HG03139 (cell line): ENCODE data around the gene RAB17.

Experiments
- ATAC-seq: cut with Tn5 transposase; IDR thresholded peaks from one replicate; pipeline ENCODE4 v1.9.1; 2021; ENCODE audit not compliant: unreplicated experiment

Gene RAB17, protein sequence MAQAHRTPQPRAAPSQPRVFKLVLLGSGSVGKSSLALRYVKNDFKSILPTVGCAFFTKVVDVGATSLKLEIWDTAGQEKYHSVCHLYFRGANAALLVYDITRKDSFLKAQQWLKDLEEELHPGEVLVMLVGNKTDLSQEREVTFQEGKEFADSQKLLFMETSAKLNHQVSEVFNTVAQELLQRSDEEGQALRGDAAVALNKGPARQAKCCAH

GRCh38 chr2:237590272-237591140, at the start of gene RAB17:
Gene RAB17 (minus strand): TSS chr2:237590734. CDS start chr2:237586154, 4,580 bp downstream.
- no peak for ATAC-seq

DNA sequence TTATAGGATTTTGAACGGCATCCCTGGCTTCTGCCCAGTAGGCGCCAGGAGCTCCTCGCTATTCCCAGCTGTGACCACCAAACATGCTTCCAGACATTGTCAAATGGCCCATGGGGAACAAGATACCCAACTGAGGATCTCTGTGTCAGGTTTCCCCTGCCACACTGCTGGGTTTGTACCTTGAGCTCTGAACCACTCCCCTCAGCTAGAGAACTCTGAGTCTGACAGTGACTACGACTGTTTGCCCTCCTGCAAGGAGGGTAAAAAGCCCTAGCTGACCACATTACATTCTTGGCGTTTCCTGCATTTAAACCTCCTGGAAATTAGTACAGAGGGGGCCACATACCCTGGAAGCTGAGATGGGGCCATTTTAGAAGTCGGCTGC, 49.3 kb upstream of the RAB17 start:
- no peak for ATAC-seq

- ATAC-seq = no peak
Measured at GRCh38 chr2:237639052-237639835, 48.7 kb upstream of the RAB17 start.

DNA sequence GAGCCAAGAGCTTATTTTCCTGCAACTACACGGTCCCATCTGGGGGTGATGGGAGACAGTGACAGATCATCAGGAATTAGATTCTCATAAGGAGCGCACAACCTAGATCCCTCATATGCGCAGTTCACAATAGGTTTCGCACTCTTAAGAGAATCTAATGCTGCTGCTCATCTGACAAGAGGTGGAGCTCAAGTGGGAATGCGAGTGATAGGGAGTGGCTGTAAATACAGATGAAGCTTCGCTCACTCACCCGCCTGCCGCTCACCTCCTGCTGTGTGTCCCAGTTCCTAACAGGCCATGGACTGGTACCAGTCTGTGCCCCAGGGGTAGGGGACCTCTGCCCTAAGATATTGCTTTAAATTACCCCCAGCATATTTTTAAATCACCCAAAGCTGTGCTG, 47.6 kb upstream of the RAB17 start:
- no peak for ATAC-seq

GRCh38 chr2:237637429-237638135, 47.0 kb upstream of the RAB17 start:
- ATAC-seq = no peak

- no peak for ATAC-seq
Measured at GRCh38 chr2:237636578-237636977, 46.0 kb upstream of the RAB17 start.

DNA sequence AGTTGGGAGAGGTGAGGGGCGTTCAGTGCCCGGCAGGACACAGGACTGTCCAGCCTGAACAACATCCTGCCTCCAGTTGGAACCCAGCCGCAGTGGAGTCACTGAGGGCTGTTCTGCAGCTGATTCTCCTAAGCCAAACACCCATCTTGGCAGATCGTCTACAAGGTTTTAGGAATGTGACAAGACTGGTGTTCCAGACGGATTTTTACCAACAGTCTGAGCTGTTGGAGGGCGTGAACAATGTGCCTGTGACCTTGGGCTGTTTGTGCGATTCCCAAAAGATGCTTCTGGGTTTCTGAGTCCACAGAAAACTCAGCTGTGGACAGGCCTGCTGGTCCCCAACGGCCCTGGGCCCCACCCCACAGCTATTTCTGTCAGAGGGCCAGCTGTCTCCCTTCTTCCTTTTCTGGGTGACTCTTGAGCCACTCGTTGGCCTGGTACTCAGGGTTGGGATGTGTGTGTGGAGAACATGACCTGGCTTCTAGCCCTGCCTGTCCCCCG, 42.6 kb upstream of the RAB17 start:
- ATAC-seq = no peak

- ATAC-seq = no peak
Measured at GRCh38 chr2:237631801-237632585, 41.5 kb upstream of the RAB17 start.

DNA sequence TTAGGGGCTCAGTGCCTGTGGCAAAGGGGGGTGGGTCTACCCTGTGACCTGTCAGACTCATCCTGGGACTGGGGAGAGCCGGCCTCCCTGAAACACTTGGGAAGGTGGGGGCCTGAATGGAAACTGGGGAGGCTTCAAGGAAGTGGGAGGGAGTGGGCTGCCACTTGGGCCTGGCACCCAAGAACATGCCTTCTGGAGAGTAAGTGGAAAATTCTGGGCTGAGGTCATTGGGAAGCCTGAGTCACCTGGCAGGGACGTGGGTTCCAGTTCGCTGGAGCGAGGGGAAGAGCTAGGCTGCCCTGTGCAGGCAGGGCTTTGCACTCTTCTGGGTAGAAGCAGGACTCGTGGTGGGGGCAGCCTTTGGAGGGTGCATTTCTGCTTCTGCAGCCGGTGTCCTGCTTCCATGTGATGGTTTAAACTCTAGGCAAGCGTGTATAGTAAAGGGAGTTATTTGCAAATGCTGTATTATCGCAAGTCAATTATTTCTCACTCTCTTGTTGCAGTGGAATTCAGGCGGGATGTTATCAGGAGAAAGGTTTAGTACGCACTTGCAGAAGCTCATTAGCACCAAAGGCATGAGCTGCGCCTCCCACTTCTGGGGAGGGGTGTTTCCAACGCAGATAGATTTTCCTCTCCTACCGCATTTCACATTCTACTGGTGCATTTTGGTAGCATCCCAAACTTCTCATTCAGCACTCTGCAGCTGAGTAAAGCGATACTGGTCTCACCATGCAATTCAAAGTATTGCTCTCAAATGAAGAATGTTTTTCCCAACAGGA, 40.7 kb upstream of the RAB17 start:
- no peak for ATAC-seq

DNA sequence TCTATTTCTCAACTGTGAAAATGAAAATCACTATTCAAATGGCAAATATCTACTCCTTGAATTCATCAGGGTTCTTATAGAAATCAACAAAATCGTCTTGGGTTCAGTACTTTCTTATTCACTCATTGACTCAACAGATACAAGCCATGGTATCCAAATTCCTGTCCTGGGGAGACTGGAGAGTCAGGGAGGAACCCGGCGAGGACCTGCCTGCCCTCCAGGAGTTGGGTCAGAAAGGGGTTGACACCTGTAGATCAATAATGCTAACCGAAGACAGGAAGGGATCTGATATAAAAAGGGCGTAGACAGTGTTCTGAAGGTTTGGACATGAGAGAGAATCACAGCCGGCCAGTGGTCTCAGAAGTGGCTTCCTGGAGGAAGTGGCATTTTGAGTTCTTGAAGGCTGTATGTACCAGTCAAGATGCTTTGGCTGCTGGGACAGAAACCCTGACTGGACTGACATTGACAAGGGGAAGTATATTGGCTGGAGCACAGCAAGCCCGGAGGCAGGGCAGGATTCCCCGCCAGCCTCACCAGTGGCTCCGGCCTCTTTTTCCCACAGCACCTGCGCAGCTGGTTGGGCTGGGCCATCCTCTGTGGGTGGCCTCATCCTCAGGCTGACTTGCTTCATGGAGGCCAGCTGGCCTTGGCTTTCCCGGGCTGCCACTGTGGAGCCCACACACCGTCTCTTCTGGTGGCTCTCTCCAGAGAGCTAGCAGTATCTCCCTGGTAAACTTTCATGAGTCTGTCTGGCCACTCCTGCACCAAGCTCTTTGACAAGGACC, 39.9 kb upstream of the RAB17 start:
- ATAC-seq = no peak

DNA sequence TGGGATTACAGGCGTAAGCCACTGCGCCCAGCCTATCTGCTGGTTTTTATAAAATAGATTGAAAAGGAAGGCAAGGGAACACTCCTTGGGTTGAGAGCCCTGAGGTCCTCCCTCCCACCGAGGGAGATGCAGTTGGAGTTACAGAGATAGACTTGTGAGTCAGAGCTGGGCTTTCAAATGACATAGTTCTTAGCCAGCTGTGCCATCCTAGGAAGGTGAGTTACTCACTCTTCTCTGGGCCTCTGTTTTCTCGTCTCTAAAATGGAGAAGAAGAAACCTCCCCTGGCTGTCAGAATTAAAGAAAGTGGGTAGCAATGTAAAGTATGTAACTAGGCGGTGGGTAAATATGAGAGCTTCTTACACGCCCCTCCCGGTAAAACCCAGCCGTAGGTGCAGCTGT, 39.2 kb upstream of the RAB17 start:
- no peak for ATAC-seq

GRCh38 chr2:237629188-237629534, 38.6 kb upstream of the RAB17 start:
- no peak for ATAC-seq

DNA sequence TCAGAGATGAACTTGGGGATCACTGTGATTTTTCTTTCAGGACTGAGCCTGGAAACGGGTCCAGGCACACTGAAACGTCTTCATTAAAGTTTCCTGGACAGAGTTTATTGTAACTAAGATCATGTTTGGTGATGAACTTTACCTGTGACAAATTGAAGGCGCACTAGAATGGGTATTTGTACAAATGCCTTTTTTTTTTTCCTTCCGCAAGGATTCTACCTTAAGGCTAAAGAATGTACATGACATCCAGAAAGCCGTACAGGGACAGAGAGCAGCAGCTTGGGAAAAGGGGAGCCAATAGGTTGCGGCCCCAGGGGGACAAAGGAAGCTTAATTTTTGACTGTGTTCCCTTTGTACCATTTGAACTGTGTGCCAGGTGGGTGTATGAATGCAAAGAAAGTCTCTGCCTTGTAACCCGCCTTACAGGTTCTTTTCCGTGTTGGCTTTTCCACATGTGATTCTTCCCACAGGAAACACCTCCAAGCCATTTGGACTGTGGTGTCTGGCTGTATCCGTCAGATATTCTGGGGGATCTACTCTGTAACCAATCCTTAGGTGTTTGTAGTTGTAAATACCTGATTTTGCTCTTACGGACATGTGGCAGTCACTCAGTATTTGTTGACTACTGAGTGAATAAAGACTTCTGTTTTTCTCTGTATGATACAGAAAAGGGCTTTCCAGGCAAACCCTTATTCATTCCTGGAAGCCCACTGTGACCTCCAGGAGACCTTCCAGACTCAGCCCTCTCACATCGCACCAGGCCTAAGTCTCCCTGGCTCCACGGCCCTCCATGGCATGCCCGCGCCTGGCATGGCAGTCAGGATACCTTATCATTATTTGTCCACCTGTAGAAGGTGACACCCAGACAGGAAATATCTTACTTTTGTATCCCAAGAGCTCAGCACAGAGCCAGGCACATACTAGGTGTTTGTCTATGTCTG, 38.0 kb upstream of the RAB17 start:
- ATAC-seq = no peak

- no peak for ATAC-seq
Measured at GRCh38 chr2:237627441-237628246, 37.1 kb upstream of the RAB17 start, which contains the start of gene LRRFIP1. Gene LRRFIP1 (plus strand): TSS chr2:237627587. CDS start chr2:237627645, 58 bp downstream.

DNA sequence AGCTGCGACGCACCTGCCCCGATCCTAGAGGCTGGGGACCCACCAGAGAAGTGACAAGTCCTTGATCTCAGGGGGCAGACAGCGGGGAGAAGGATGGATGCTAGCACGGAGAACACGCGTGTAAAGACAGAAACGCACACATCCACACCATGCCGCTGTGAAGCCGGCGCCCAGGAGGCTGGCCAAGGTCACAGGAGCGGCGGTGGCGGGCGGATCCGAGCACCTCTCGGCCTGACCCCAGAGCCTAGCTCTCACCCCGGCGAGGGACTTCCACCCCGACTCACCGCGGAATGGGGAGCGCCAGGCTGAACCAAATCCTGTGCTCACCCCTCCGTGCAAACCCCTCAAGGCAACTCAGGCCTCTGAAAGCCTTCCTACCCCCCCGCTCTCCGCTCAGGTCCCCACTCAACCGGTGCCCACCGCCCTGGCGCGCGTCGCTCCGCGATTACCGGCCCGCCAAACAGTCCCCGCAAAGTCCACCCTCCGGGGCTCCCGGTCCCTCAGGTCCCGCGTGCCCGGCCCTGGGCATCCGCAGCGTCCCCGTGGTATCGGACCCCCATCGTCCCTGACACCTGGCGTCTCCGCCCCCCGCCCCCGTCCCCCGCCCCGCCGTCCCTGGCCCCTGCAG, 36.4 kb upstream of the RAB17 start:
- ATAC-seq = no peak

DNA sequence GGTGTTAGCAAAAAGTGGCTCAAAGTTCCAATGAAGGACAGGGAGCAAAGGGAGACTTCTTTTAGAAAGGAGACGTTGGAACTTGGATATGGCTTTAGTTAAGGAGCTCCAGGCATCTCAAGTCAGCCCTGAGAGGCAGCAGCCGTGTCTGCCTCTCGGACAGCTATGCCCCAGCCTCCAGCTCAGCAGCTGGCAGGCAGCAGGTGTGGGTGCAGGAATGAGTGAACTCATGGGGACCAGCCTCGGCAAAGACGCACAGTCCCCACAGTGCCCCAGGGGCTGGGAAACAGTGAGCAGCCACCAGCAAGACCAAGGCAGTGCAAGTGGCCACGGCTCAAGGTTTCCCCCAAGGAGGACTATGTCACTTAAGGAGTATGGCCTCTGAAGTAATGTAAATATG, 35.2 kb upstream of the RAB17 start:
- ATAC-seq = no peak
